Dendritic cell treated with granulocyte-macrophage colony-stimulating factor and Interleukin-4, amounts not matched to agents 40 ng/mL and 50 ng/mL, for 4 days (primary cell): Measurements from ENCODE around the gene CLSTN2.

Source experiments
- H3K27ac Mint-ChIP-seq: one replicate; pipeline ENCODE4 v1.8.0; 2022; ENCODE audit warnings: mild to moderate bottlenecking, mixed read lengths
- H3K27me3 Mint-ChIP-seq: one replicate; pipeline ENCODE4 v1.8.0; 2022; ENCODE audit warnings: mild to moderate bottlenecking, mixed read lengths
- H3K36me3 Mint-ChIP-seq: one replicate; pipeline ENCODE4 v1.8.0; 2022; ENCODE audit warnings: low read depth, mixed read lengths
- H3K4me1 Mint-ChIP-seq: one replicate; pipeline ENCODE4 v1.8.0; 2022; ENCODE audit warnings: low read depth, mixed read lengths
- H3K4me3 Mint-ChIP-seq: one replicate; pipeline ENCODE4 v1.8.0; 2022; ENCODE audit warnings: mild to moderate bottlenecking, moderate library complexity, mixed read lengths
- H3K9me3 Mint-ChIP-seq: one replicate; pipeline ENCODE4 v1.8.0; 2022; ENCODE audit warnings: mixed read lengths
- intact Hi-C: fragments of 100-400 bp; cut with micrococcal nuclease; formaldehyde crosslinking; loops from one replicate; pipeline ENCODE4 v1.15.0; 2022

CLSTN2 gene

GRCh38 chr3:139933766-139934165 is 1.2 kb upstream of the CLSTN2 start:
- Mint-ChIP-seq H3K4me3 (no peak overlapping the region), H3K27me3 (peaks cover 56% of the 10 kb centered on the region), H3K4me1 (peaks cover 18% of the 10 kb centered on the region), H3K9me3 (no peaks in the 10 kb centered on the region), H3K27ac (no peak overlapping the region), H3K36me3 (no peaks in the 10 kb centered on the region)
- intact Hi-C loops = no loop called here

GRCh38 chr3:139934613-139935015 is 371 bp upstream of the CLSTN2 start:
- Mint-ChIP-seq H3K36me3 (no peaks in the 10 kb centered on the region), H3K27me3 (peaks cover 63% of the 10 kb centered on the region), H3K27ac (no peak overlapping the region), H3K9me3 (no peaks in the 10 kb centered on the region), H3K4me1 (peaks cover 18% of the 10 kb centered on the region), H3K4me3 (peak overlapping the region; percentile 61)
- intact Hi-C loops = loop anchor here (5.0 kb wide), 2 partner anchors 507 to 928 kb away; no protein-coding TSS in a partner anchor

DNA sequence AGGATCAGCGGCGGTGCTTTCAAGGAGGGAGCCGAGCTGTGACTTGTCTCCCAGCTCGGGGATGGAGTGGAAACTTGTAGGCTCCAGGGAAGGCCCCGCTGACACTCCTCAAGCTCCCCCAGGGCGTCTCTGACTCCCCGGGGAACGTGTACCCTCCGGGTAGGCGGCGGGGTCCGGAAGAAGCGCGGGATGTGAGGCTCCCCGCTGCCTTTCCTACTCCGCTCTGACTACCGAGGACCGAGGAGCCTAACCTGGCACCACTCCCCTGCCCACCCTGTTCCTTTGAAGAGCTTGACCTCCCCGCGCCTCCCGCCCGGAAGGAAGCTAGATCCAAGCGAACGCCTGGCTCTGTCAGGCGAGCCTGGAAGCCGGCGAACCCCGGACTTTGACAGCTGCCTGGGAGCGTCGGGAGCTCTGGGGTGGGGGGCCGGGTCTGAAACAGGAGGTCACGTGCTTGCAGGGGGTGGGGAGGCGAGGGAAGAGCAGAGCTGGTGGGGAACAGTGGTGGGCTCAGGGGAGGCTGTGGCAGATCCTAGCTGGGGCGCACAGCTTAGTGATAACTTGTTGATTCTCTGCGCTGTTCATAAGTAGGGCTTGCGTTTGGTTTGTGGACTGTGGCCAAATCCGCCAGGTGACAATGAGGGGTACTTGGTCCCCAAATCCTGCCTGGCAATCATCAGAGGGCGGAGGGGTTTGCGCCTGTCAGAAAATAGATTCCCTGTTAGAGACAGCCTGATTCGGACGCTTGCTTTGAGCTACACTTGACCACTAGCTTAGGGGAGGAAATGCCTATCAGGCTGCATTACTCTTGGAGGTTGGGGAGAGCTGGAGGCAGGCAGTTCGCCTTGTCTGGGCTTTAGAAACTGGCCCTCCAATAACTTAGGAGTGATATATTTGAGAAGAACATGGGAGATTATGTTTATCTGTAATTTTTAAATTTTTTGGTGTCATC is 1.2 kb downstream of the CLSTN2 start:
- Mint-ChIP-seq H3K4me3 (no peak overlapping the region), H3K27me3 (peaks cover 66% of the 10 kb centered on the region), H3K9me3 (no peaks in the 10 kb centered on the region), H3K36me3 (no peaks in the 10 kb centered on the region), H3K4me1 (peaks cover 18% of the 10 kb centered on the region), H3K27ac (no peak overlapping the region)
- intact Hi-C loops = loop anchor here (2.0 to 5.0 kb wide), 3 partner anchors 509 to 926 kb away; no protein-coding TSS in a partner anchor

DNA sequence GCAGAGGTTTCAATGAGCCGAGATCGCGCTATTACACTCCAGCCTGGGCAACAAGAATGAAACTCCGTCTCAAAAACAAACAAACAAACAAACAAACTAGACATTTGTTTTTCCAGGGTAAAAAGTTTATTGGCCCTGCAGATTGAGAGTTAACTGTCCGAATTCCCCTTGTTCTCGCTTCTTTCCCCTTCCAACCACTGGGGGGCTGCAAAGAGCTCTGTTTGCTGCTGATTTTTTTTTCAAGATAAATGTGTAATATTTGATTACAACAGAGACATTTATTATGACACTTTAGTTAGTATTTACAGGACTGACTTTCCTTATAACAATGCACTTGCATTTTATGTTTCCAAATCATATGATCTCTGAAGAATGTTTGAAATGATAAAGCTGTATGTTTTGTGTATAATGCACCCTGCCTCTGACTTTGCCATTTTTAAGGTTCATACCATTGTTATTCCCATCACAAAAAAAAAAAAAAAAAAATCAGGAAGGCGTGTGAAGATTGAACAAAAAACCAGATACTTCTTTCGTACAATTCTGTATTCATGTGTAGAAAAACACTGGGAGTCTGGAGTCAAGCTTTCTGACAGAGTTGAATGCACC is 2.8 kb downstream of the CLSTN2 start:
- Mint-ChIP-seq H3K36me3 (no peaks in the 10 kb centered on the region), H3K4me1 (peaks cover 18% of the 10 kb centered on the region), H3K9me3 (no peaks in the 10 kb centered on the region), H3K27ac (no peak overlapping the region), H3K4me3 (no peak overlapping the region), H3K27me3 (peaks cover 66% of the 10 kb centered on the region)
- intact Hi-C loops = loop anchor here (2.0 to 5.0 kb wide), 3 partner anchors 510 to 925 kb away; no protein-coding TSS in a partner anchor

- H3K36me3 Mint-ChIP-seq = no peaks in the 10 kb centered on the region
- H3K4me3 Mint-ChIP-seq = no peak overlapping the region
- intact Hi-C loops = loop anchor here (5.0 kb wide), 2 partner anchors 512 to 923 kb away; no protein-coding TSS in a partner anchor
- H3K27ac Mint-ChIP-seq = no peak overlapping the region
- H3K27me3 Mint-ChIP-seq = peaks cover 48% of the 10 kb centered on the region
- H3K9me3 Mint-ChIP-seq = no peaks in the 10 kb centered on the region
- H3K4me1 Mint-ChIP-seq = peaks cover 13% of the 10 kb centered on the region
Observed at GRCh38 chr3:139939681-139940190, 4.8 kb downstream of the CLSTN2 start.

DNA sequence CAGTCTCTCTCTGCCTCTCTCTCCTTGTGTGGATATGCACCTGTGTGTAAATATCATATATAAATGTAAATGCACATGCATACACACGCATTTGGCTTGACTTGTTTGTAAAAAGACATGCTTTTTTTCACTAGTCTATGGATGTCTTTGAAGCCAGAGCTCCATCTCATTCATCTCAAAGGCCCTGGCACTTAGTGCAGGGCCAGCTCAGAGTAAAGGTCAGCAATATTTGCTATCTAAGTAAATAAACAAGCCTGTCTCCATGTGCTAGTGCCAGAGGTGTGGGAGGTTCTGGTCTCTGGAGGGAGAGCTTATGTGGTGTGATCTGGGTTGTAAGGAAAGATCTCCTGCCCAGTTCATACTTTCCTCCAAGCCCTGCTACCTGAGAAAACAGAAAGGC is 5.6 kb downstream of the CLSTN2 start:
- Mint-ChIP-seq H3K27me3 (peaks cover 40% of the 10 kb centered on the region), H3K27ac (no peak overlapping the region), H3K4me3 (no peak overlapping the region), H3K36me3 (no peaks in the 10 kb centered on the region), H3K4me1 (peaks cover 9% of the 10 kb centered on the region), H3K9me3 (no peaks in the 10 kb centered on the region)
- intact Hi-C loops = no loop called here

DNA sequence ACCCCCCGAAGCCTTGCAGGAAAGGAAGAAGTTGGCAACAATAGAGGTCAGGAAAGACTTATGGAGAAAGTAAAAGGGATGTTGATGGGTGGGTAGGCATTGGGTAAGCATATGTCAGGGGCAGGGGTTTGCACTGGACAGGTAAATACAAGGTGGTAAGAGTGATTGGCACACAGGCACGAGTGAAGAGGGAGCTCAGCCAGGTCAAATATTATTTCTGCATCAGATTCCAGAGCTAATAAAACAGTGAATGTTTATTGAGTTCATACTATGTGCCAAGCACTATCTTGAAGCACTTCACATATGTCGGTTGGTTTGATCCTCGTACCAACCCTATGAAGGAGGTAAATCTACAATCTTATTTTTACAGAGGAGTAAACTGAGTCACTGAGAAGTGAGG is 6.6 kb downstream of the CLSTN2 start:
- Mint-ChIP-seq H3K36me3 (no peaks in the 10 kb centered on the region), H3K9me3 (no peaks in the 10 kb centered on the region), H3K4me3 (no peak overlapping the region), H3K4me1 (no peaks in the 10 kb centered on the region), H3K27me3 (peaks cover 34% of the 10 kb centered on the region), H3K27ac (no peak overlapping the region)
- intact Hi-C loops = no loop called here

GRCh38 chr3:139944256-139944910 is 9.4 kb downstream of the CLSTN2 start:
- peaks cover 23% of the 10 kb centered on the region for H3K27me3 Mint-ChIP-seq
- no peaks in the 10 kb centered on the region for H3K9me3 Mint-ChIP-seq
- no peak overlapping the region for H3K4me3 Mint-ChIP-seq
- no peak overlapping the region for H3K27ac Mint-ChIP-seq
- intact Hi-C loops = no loop called here
- H3K36me3 Mint-ChIP-seq = no peaks in the 10 kb centered on the region
- no peaks in the 10 kb centered on the region for H3K4me1 Mint-ChIP-seq

- Mint-ChIP-seq H3K27me3 (peaks cover 20% of the 10 kb centered on the region), H3K4me3 (no peak overlapping the region), H3K4me1 (no peaks in the 10 kb centered on the region), H3K9me3 (no peaks in the 10 kb centered on the region), H3K36me3 (no peaks in the 10 kb centered on the region), H3K27ac (no peak overlapping the region)
- intact Hi-C loops = no loop called here
Observed at GRCh38 chr3:139945386-139945785, 10.4 kb downstream of the CLSTN2 start.

- Mint-ChIP-seq H3K4me1 (no peaks in the 10 kb centered on the region), H3K9me3 (no peaks in the 10 kb centered on the region), H3K4me3 (no peak overlapping the region), H3K36me3 (no peaks in the 10 kb centered on the region), H3K27me3 (peaks cover 16% of the 10 kb centered on the region), H3K27ac (no peak overlapping the region)
- intact Hi-C loops = no loop called here
Observed at GRCh38 chr3:139945942-139946341, 11.0 kb downstream of the CLSTN2 start.

GRCh38 chr3:139948467-139948866 is 13.5 kb downstream of the CLSTN2 start:
- Mint-ChIP-seq H3K4me1 (no peaks in the 10 kb centered on the region), H3K27me3 (peaks cover 11% of the 10 kb centered on the region), H3K4me3 (no peak overlapping the region), H3K9me3 (no peaks in the 10 kb centered on the region), H3K36me3 (no peaks in the 10 kb centered on the region), H3K27ac (no peak overlapping the region)
- intact Hi-C loops = no loop called here

DNA sequence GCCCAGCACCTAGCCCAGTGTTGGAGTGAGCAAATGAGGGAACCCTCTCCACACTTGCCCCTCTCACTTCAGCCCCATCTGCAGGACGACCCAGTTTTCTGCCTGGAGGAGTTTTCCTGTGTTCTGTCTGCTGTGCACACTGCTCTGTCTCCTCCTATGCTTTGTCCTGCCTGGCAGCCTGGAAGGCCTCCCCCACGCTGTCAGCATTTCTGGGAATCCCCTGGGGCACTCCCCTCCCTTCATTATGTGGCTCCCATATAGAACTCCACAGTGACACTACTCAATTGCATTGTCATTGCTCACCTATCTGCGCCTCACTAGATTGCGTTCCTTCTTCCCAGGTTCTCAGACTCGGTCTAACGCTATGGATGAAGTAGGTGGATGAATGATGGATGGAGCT is 13.9 kb downstream of the CLSTN2 start:
- Mint-ChIP-seq H3K4me3 (no peak overlapping the region), H3K27me3 (peaks cover 13% of the 10 kb centered on the region), H3K9me3 (no peaks in the 10 kb centered on the region), H3K4me1 (no peaks in the 10 kb centered on the region), H3K27ac (no peak overlapping the region), H3K36me3 (no peaks in the 10 kb centered on the region)
- intact Hi-C loops = no loop called here

- intact Hi-C loops = no loop called here
- Mint-ChIP-seq H3K4me3 (no peak overlapping the region), H3K9me3 (no peaks in the 10 kb centered on the region), H3K27me3 (peaks cover 5% of the 10 kb centered on the region), H3K4me1 (no peaks in the 10 kb centered on the region), H3K36me3 (no peaks in the 10 kb centered on the region), H3K27ac (no peak overlapping the region)
Observed at GRCh38 chr3:139953131-139953910, 18.3 kb downstream of the CLSTN2 start.
